Upper lobe of left lung (tissue), 6 donors: ENCODE data around the gene GASK1A. TPM values are rescaled to one million over a fixed set of nuclear protein-coding genes. Genes with fewer than 3 reads are reported as not detected.

Experiments used
- ATAC-seq, 2 donors: fragments of 200-7000 bp; cut with Tn5 transposase; one replicate each; pipeline ENCODE4 v1.9.1; 2022; ENCODE audit warnings: mild to moderate bottlenecking in 2 of 2, moderate library complexity in 2 of 2; ENCODE audit not compliant: low FRiP score in 2 of 2
- DNase-seq, 2 donors: peaks; one replicate each; pipeline ENCODE4 v3.0.0-alpha.2; 2019 to 2020
- H3K27ac ChIP-seq, 4 donors: fragments of 200-600 bp; sonication (generic); one replicate each; pipeline ENCODE4 v1.5.1; 2016 to 2019
- H3K27me3 ChIP-seq, 4 donors: fragments of 200-600 bp; sonication (generic); one replicate each; pipeline ENCODE4 v1.5.1; 2017 to 2019
- H3K36me3 ChIP-seq, 4 donors: fragments of 200-600 bp; sonication (generic); one replicate each; pipeline ENCODE4 v1.5.1; 2016 to 2019
- H3K4me1 ChIP-seq, 4 donors: fragments of 200-600 bp; sonication (generic); one replicate each; pipeline ENCODE4 v1.5.1; 2018 to 2019
- H3K4me3 ChIP-seq, 4 donors: fragments of 200-600 bp; sonication (generic); one replicate each; pipeline ENCODE4 v1.5.1; 2017 to 2019; ENCODE audit warnings: mild to moderate bottlenecking in 2 of 4, moderate library complexity in 1 of 4
- H3K9me3 ChIP-seq, 4 donors: fragments of 200-600 bp; sonication (generic); one replicate each; pipeline ENCODE4 v1.5.1; 2018 to 2019
- CTCF ChIP-seq, 6 experiments: fragments of 450-650 bp in 4 of 6; fragments of 200-600 bp in 2 of 6; sonication (generic) in 2 of 6; IDR thresholded peaks; one replicate each; pipeline ENCODE4 v1.5.1; 2016 to 2019; ENCODE audit warnings: antibody characterized with exemption in 6 of 6
- EP300 ChIP-seq, 4 donors: sonication (generic); formaldehyde crosslinking; IDR thresholded peaks; one replicate each; pipeline ENCODE4 v1.5.1; 2017; ENCODE audit warnings: antibody characterized with exemption in 4 of 4, control low read depth in 2 of 4
- POLR2A ChIP-seq, 4 donors: fragments of 450-650 bp; IDR thresholded peaks; one replicate each; pipeline ENCODE4 v1.5.1; 2016 to 2017; ENCODE audit warnings: antibody characterized with exemption in 4 of 4, mild to moderate bottlenecking in 2 of 4
- POLR2AphosphoS5 ChIP-seq, 2 donors: sonication (generic); formaldehyde crosslinking; IDR thresholded peaks; one replicate each; pipeline ENCODE4 v1.5.1; 2017; ENCODE audit warnings: antibody characterized with exemption in 2 of 2
- WGBS, 2 donors: methylation state at CpG; one replicate each; pipeline ENCODE4 v1.1.5; 2017 to 2018; 5-methylcytosine and 5-hydroxymethylcytosine counted together
- total RNA-seq, 6 donors: library from RNA; depleted of rRNA in 4 of 6; stranded (reverse); fragments of >200 nt in 4 of 6; gene quantifications; one replicate each; pipeline versions ENCODE4 v1.1.0 to v1.2.1, GENCODE V29; 2016 to 2021
- donor health status: DM: no; HTN: no; CAD: no; lungs with moderate emphysema.
- donor health status: DM: no; HTN: yes; CAD: no; lungs with severe emphysema.

GASK1A gene
- total RNA-seq, 6 donors from 2014 or later, result 2.5 to 9.4 (median 7.7) TPM

- ATAC-seq, result no peak
- no peak overlapping the region for H3K4me3 ChIP-seq
- WGBS, 2 donors, result 71 to 77% methylated on average over 5 of the region's 5 CpGs
Observed at GRCh38 chr3:43001556-43002121, 22.5 kb downstream of the GASK1A start.

GRCh38 chr3:43004282-43004681 lies 25.2 kb downstream of the GASK1A start:
- peaks cover 2 to 13% (median 7%) of the 10 kb centered on the region in 4 donors for H3K4me1 ChIP-seq
- ATAC-seq (peak in 1 of 2 donors; percentile 67), DNase-seq (no peak)
- no peak overlapping the region for H3K4me3 ChIP-seq
- no peaks in the 10 kb centered on the region for H3K36me3 ChIP-seq
- H3K9me3 ChIP-seq, result no peaks in the 10 kb centered on the region
- no peaks in the 10 kb centered on the region for H3K27me3 ChIP-seq
- whole genome bisulfite sequencing, 2 donors, result 86 to 87% methylated on average over 4 of the region's 4 CpGs
- H3K27ac ChIP-seq, result no peak overlapping the region
- no peak for TF ChIP-seq POLR2AphosphoS5 (IDR thresholded peaks at IDR 0.05)
- no peak for TF ChIP-seq CTCF (IDR thresholded peaks at IDR 0.05)
- no peak for TF ChIP-seq EP300 (IDR thresholded peaks at IDR 0.05)
- TF ChIP-seq POLR2A (IDR thresholded peaks at IDR 0.05), result no peak

More at GRCh38 chr3:43001556-43002121, 22.5 kb downstream of the GASK1A start:
- H3K4me1 ChIP-seq, result peaks cover 2 to 7% (median 7%) of the 10 kb centered on the region in 4 donors
- no peaks in the 10 kb centered on the region for H3K36me3 ChIP-seq
- H3K27ac ChIP-seq, result peak overlapping the region; percentile 29 to 36 (median 34)
- H3K27me3 ChIP-seq, result no peaks in the 10 kb centered on the region
- TF ChIP-seq POLR2AphosphoS5 (IDR thresholded peaks at IDR 0.05) (no peak), CTCF (IDR thresholded peaks at IDR 0.05) (no peak), EP300 (IDR thresholded peaks at IDR 0.05) (no peak), POLR2A (IDR thresholded peaks at IDR 0.05) (no peak)
- no peak for DNase-seq
- no peaks in the 10 kb centered on the region for H3K9me3 ChIP-seq

GRCh38 chr3:43005253-43005652 lies 26.1 kb downstream of the GASK1A start:
- TF ChIP-seq EP300 (IDR thresholded peaks at IDR 0.05) (no peak), POLR2AphosphoS5 (IDR thresholded peaks at IDR 0.05) (no peak), CTCF (IDR thresholded peaks at IDR 0.05) (no peak), POLR2A (IDR thresholded peaks at IDR 0.05) (no peak)
- Histone ChIP-seq H3K36me3 (no peaks in the 10 kb centered on the region), H3K27ac (no peak overlapping the region), H3K4me3 (no peak overlapping the region), H3K4me1 (peaks cover 2 to 13% (median 7%) of the 10 kb centered on the region in 4 donors), H3K9me3 (no peaks in the 10 kb centered on the region), H3K27me3 (no peaks in the 10 kb centered on the region)
- WGBS, 2 donors, result 95 to 96% methylated on average over 3 of the region's 3 CpGs
- DNase-seq (no peak), ATAC-seq (no peak)

GRCh38 chr3:43005981-43006380 lies 26.9 kb downstream of the GASK1A start:
- DNase-seq (no peak), ATAC-seq (no peak)
- H3K4me3 ChIP-seq, result no peak overlapping the region
- WGBS, 2 donors, result 75 to 79% methylated on average over 4 of the region's 4 CpGs
- no peak for TF ChIP-seq POLR2A (IDR thresholded peaks at IDR 0.05)
- no peak for TF ChIP-seq CTCF (IDR thresholded peaks at IDR 0.05)
- no peak for TF ChIP-seq POLR2AphosphoS5 (IDR thresholded peaks at IDR 0.05)
- H3K27ac ChIP-seq, result no peak overlapping the region
- no peaks in the 10 kb centered on the region for H3K36me3 ChIP-seq
- H3K9me3 ChIP-seq, result no peaks in the 10 kb centered on the region
- no peaks in the 10 kb centered on the region for H3K27me3 ChIP-seq
- peaks cover 2 to 13% (median 7%) of the 10 kb centered on the region in 4 donors for H3K4me1 ChIP-seq

GRCh38 chr3:43006825-43007224 lies 27.7 kb downstream of the GASK1A start:
- no peak for DNase-seq
- Histone ChIP-seq H3K4me3 (no peak overlapping the region), H3K9me3 (no peaks in the 10 kb centered on the region), H3K36me3 (no peaks in the 10 kb centered on the region), H3K27ac (no peak overlapping the region), H3K27me3 (no peaks in the 10 kb centered on the region), H3K4me1 (peaks cover under 1 to 6% (median under 1%) of the 10 kb centered on the region in 4 donors)
- TF ChIP-seq EP300 (IDR thresholded peaks at IDR 0.05) (no peak), POLR2A (IDR thresholded peaks at IDR 0.05) (no peak), POLR2AphosphoS5 (IDR thresholded peaks at IDR 0.05) (no peak), CTCF (IDR thresholded peaks at IDR 0.05) (no peak)
- WGBS, 2 donors, result 88 to 91% methylated on average over 2 of the region's 2 CpGs
- ATAC-seq, result peak in 1 of 2 donors; percentile 31
